ENCODE results near the gene MYRF.

The MYRF gene

GRCh38 chr11:61771195-61771894 is 18.9 kb downstream of the MYRF start:
- H3K4me1 ChIP-seq, result peaks cover 19% of the 10 kb centered on the region
- no peaks in the 10 kb centered on the region for H3K36me3 ChIP-seq
- DNase-seq, result no peak
- no peaks in the 10 kb centered on the region for H3K9me3 ChIP-seq
- no peak for TF ChIP-seq CTCF (IDR thresholded peaks at IDR 0.05; ENCODE audit: low read depth, low read length)
- H3K4me3 ChIP-seq (ENCODE audit: low read depth, low read length), result no peak overlapping the region
- H3K27me3 ChIP-seq, result no peaks in the 10 kb centered on the region

GRCh38 chr11:61771985-61772455 is 19.6 kb downstream of the MYRF start:
- Histone ChIP-seq H3K4me1 (peaks cover 20% of the 10 kb centered on the region), H3K36me3 (no peaks in the 10 kb centered on the region), H3K4me3 (ENCODE audit: low read depth, low read length) (no peak overlapping the region), H3K9me3 (no peaks in the 10 kb centered on the region), H3K27me3 (no peaks in the 10 kb centered on the region)
- DNase-seq, result no peak
- TF ChIP-seq CTCF (IDR thresholded peaks at IDR 0.05; ENCODE audit: low read depth, low read length), result no peak

- Histone ChIP-seq H3K9me3 (no peaks in the 10 kb centered on the region), H3K27me3 (no peaks in the 10 kb centered on the region), H3K4me3 (ENCODE audit: low read depth, low read length) (no peak overlapping the region), H3K36me3 (no peaks in the 10 kb centered on the region), H3K4me1 (peaks cover 20% of the 10 kb centered on the region)
- DNase-seq, result peak; percentile 82
- no peak for TF ChIP-seq CTCF (IDR thresholded peaks at IDR 0.05; ENCODE audit: low read depth, low read length)
Observed at GRCh38 chr11:61773356-61773755, 20.9 kb downstream of the MYRF start.

- Histone ChIP-seq H3K4me1 (peaks cover 20% of the 10 kb centered on the region), H3K36me3 (no peaks in the 10 kb centered on the region), H3K4me3 (ENCODE audit: low read depth, low read length) (no peak overlapping the region), H3K9me3 (no peaks in the 10 kb centered on the region), H3K27me3 (no peaks in the 10 kb centered on the region)
- TF ChIP-seq CTCF (IDR thresholded peaks at IDR 0.05; ENCODE audit: low read depth, low read length), result no peak
- no peak for DNase-seq
Observed at GRCh38 chr11:61773809-61774208, 21.4 kb downstream of the MYRF start.

- no peak for TF ChIP-seq CTCF (IDR thresholded peaks at IDR 0.05; ENCODE audit: low read depth, low read length)
- Histone ChIP-seq H3K27me3 (no peaks in the 10 kb centered on the region), H3K9me3 (no peaks in the 10 kb centered on the region), H3K36me3 (no peaks in the 10 kb centered on the region), H3K4me3 (ENCODE audit: low read depth, low read length) (no peak overlapping the region), H3K4me1 (peaks cover 20% of the 10 kb centered on the region)
- DNase-seq, result no peak
Observed at GRCh38 chr11:61774411-61774810, 22.0 kb downstream of the MYRF start.

GRCh38 chr11:61775106-61775505 is 22.7 kb downstream of the MYRF start:
- Histone ChIP-seq H3K9me3 (no peaks in the 10 kb centered on the region), H3K27me3 (no peaks in the 10 kb centered on the region), H3K36me3 (no peaks in the 10 kb centered on the region), H3K4me3 (ENCODE audit: low read depth, low read length) (no peak overlapping the region), H3K4me1 (peaks cover 20% of the 10 kb centered on the region)
- TF ChIP-seq CTCF (IDR thresholded peaks at IDR 0.05; ENCODE audit: low read depth, low read length), result no peak
- no peak for DNase-seq
